SIG-M5 treated with dmso at 0.1 percent for 504 hours (cell line): ENCODE data around the gene TAOK3.
"Not testable (repeated sequence)": the region's sequence is repeated elsewhere in the genome, so short reads cannot be mapped to it uniquely, and the experiment has no call there.

Experiments used
- DNase-seq: peaks from one replicate; lab custom pipeline; 2025; ENCODE audit not compliant: unreplicated experiment; lab: John Stamatoyannopoulos, UW

TAOK3 gene

GRCh38 chr12:118145798-118146156, 226.9 kb downstream of the TAOK3 start:
- no peak for DNase-seq

- peak; percentile 13 for DNase-seq
Measured at GRCh38 chr12:118145113-118145797, 227.5 kb downstream of the TAOK3 start.

DNA sequence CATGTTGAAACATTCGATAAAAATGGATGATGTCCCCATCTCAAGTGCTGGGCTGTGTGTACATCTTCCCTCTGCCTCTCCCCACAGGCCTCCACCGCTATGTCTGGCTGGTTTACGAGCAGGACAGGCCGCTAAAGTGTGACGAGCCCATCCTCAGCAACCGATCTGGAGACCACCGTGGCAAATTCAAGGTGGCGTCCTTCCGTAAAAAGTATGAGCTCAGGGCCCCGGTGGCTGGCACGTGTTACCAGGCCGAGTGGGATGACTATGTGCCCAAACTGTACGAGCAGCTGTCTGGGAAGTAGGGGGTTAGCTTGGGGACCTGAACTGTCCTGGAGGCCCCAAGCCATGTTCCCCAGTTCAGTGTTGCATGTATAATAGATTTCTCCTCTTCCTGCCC, 228.2 kb downstream of the TAOK3 start:
- no peak for DNase-seq

- DNase-seq = no peak
Measured at GRCh38 chr12:118140825-118141224, 231.9 kb downstream of the TAOK3 start.

- DNase-seq = no peak
Measured at GRCh38 chr12:118137148-118137678, 235.5 kb downstream of the TAOK3 start.

- peak; percentile 41 for DNase-seq
Measured at GRCh38 chr12:118136559-118137003, 236.1 kb downstream of the TAOK3 start.

GRCh38 chr12:118135788-118136558, 236.7 kb downstream of the TAOK3 start, which contains the start of gene PEBP1:
Gene PEBP1, plus strand, starts transcription at chr12:118136124. Its CDS starts 86 bp downstream, at chr12:118136210.
- DNase-seq = peak; percentile 95

DNA sequence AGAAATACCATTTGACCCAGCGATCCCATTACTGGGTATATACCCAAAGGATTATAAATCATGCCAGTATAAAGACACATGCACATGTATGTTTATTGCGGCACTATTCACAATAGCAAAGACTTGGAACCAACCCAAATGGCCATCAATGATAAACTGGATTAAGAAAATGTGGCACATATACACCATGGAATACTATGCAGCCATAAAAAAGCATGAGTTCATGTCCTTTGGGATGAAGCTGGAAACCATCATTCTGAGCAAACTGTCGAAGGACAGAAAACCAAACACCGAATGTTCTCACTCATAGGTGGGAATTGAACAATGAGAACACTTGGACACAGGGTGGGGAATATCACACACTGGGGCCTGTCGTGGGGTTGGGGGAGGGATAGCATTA, 243.3 kb downstream of the TAOK3 start:
- not testable (repeated sequence) for DNase-seq

DNA sequence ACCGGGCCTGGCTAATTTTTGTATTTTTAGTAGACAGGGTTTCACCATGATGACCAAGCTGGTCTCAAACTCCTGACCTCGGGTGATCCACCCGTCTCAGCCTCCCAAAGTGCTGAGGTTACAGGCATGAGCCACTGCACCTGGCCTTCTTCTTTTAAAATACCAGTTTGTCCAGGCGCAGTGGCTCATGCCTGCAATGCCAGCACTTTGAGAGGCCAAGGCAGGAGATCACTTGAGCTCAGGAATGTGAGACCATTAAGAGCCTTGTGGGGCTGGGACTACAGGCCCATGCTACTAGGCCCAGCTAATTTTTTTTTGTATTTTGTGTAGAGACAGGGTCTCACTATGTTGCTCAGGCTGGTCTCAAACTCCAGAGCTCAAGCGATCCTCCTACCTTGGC, 244.8 kb downstream of the TAOK3 start:
- no peak for DNase-seq

GRCh38 chr12:118126119-118126757, 246.5 kb downstream of the TAOK3 start:
- no peak for DNase-seq

DNA sequence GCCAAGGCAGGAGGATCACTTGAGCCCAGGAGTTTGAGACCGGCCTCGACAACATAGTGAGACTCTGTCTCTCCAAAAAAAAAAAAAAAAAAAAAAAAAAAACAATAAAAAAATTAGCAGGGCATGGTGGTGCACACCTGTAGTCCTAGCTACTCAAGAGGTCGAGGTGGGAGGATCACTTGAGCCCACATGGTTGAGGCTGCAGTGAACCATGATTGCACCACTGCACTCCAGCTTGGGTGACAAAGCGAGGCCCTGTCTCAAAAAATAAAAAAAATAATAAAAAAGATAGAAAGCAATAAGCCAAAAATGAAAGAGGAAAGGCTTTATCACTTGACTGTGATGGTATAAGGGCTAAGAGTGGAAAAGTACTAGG, 247.0 kb downstream of the TAOK3 start:
- no peak for DNase-seq

- DNase-seq = no peak
Measured at GRCh38 chr12:118124333-118124874, 248.3 kb downstream of the TAOK3 start.

DNA sequence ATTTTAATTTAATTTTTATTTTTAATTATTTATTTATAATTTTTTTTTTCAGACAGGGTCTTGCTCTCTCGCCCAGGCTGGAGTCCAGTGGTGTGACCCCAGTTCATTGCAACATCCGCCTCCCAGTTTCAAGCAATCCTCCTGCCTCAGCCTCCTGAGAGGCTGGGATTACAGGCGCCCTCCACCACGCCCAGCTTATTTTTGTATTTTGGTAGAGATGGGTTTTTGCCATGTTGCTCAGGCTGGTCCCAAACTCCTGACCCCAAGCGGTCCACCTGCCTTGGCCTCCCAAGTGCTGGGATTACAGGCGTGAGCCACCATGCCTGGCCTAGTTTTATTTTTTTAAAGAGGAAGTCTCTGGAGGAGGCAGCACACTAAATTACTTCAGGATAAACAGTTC, 250.4 kb downstream of the TAOK3 start:
- no peak for DNase-seq

DNA sequence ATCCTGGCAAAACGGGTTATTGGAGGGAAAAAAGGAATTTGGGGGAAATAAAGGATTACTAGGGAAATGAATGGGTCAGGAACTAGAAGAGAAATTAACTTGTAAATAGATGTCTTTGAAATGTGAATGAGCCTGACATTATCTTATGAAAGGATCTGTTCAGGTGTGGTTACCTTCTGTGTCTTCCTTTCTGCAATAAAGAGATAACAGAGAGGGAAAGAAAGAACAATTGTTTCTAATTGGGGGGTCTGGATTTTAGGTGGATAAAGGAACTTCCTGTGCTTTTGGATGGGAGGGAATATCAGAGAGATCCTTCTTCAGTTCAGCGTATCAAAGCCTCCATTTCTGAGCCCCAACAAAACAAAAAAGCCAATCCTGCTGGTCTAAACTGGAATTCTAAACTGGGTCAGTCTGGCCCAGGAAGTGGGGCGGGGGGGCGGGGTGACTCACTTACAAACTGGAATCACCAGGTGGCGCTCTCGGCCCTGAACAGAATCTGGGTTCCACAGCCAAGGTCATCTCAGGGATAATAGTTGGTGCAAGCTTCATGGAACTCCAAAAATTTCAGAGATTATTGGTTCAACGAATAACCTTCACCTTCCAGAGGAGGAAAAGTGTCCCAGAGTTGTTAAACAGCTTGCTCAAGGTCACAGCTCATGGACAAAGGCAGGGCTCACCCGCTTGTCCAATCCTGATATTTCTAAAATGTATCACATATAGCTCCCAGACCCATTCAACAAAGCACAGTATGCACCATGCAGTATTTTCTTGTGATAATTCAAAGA, 251.9 kb downstream of the TAOK3 start:
- DNase-seq = peak; percentile 64

GRCh38 chr12:118119449-118119879, 253.2 kb downstream of the TAOK3 start:
- DNase-seq = no peak

GRCh38 chr12:118109088-118109487, 263.6 kb downstream of the TAOK3 start:
- DNase-seq = no peak

- no peak for DNase-seq
Measured at GRCh38 chr12:118107694-118108093, 265.0 kb downstream of the TAOK3 start.

DNA sequence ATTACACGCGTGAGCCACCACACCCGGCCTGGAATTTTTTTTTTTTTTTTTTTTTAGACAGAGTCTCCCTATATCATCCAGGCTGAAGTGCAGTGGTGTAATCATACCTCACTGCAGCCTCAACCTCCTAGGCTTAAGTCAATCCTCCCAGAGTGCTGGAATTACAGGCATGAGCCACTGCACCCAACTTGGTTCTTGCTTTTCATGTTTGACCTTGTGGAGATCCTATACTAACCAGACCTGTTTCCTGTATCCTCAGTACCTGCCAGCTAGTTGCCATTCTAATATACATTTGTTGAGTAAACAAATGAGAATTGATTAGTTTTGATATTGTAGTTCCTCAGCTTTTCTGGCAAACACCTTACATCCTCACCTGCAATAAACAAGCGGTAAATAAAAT, 265.7 kb downstream of the TAOK3 start:
- DNase-seq = peak; percentile 7

DNA sequence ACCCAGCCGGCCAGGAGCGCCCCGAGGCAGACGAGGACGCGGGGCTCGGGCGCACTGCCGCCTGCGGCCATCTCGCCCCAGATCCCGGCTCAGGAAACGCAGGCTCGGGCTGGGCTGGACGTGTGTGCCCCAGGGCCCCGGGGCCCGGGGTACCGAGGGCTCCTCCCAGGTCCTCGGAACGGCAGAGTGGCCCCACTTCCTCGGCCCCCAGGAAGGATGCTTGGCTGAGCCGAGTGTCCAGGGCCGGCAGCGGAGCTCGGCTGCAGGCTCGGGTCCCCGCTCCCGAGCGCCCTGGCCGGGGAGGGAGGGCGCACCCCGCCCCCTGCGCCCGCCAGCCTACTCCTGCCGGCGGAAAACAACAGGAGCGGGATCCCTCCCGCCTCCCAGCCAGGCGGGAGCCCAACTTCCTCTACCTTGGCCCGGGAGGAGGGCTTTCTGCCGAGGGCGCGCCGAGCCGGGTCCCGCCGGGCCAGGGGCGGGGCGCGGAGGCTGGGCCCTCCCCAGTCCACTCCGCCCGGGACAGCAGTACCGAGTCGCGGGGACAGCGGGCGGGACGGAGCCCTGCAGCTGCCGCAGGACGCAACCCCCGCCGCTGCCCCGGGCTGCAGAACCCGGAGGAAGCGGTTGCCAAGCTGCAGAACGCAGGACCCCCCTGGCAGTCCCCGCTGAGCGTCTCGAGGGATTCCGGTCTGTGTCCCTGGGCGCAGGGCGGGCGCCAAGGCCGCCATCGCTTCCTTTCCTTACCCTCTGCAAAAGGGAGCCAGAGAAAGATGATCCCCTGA, 268.9 kb downstream of the TAOK3 start, which contains the start of gene VSIG10:
Gene VSIG10 (minus strand): TSS at position 411 of the 782 bp plus-strand sequence. CDS start 340 bp downstream, at position 71.
- peak; percentile 71 for DNase-seq

DNA sequence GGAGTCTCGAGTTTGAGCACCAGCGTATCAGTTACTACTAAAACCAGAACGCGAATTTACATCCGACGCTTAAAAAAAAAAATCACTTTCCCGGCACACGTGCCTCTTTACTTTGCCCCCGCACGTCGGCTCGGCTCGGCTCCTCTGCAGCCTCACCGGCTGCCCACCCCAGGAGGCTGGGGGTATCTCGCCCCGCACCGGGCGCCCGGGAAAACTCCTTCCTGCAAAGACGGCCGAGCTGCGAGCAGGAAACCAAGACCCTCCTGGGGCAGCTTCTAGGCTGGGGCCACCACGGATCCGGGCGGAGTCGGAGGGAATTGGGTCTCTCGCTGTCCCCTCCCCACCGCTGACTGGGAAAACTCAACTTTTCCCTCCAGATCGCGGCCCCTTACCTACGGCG, 269.5 kb downstream of the TAOK3 start:
- peak; percentile 20 for DNase-seq
